IMR-90 (cell line): ENCODE results near the gene MBOAT1. TPM values are rescaled to one million over a fixed set of nuclear protein-coding genes. Genes with fewer than 3 reads are reported as not detected.

ENCODE experiments used
- ATAC-seq: fragments of 200-7000 bp; cut with Tn5 transposase; 2 replicates; pipeline ENCODE4 v1.9.1; 2020; ENCODE audit warnings: low read depth, mild to moderate bottlenecking, moderate library complexity
- BruUV-seq: library from RNA; stranded (reverse); fragments of 400-500 nt; replicated peaks from 2 replicates; lab custom pipeline; 2021; lab: Mats Ljungman, UMichigan
- CTCF ChIA-PET: fragments of 300-600 bp; formaldehyde crosslinking; extraction: SDS; loops from one replicate; lab custom pipeline; 2021; ENCODE audit warnings: antibody characterized with exemption; lab: Yijun Ruan, JAX
- POLR2A ChIA-PET: fragments of 300-600 bp; sonication (Branson Sonifier 250); formaldehyde crosslinking; loops from one replicate; lab custom pipeline; 2022; ENCODE audit warnings: antibody characterized with exemption; ENCODE audit not compliant: unreplicated experiment; lab: Charles Lee
- DNase-seq: peaks from one replicate; pipeline ENCODE4 v3.0.0; 2013
- H2AFZ ChIP-seq: replicated peaks from 2 replicates; pipeline ENCODE3; 2013; ENCODE audit warnings: low read length, mild to moderate bottlenecking; ENCODE audit not compliant: poor library complexity
- H2AK5ac ChIP-seq: 2 replicates; pipeline ENCODE4 v1.6.1; 2013; ENCODE audit warnings: low read depth, low read length, inconsistent platforms
- H2AK9ac ChIP-seq: replicated peaks from 2 replicates; pipeline ENCODE3; 2013; ENCODE audit warnings: mild to moderate bottlenecking, low read depth, low read length, moderate library complexity; ENCODE audit not compliant: poor library complexity
- H2BK120ac ChIP-seq: 2 replicates; pipeline ENCODE4 v1.6.1; 2013; ENCODE audit warnings: low read depth, low read length, inconsistent platforms
- H2BK15ac ChIP-seq: 3 replicates; pipeline ENCODE4 v1.6.1; 2013; ENCODE audit warnings: low read depth, low read length, inconsistent platforms
- H2BK20ac ChIP-seq: 2 replicates; pipeline ENCODE4 v1.6.1; 2013; ENCODE audit warnings: low read depth, mild to moderate bottlenecking, inconsistent platforms, low read length, moderate library complexity
- H2BK5ac ChIP-seq: 2 replicates; pipeline ENCODE4 v1.6.1; 2013; ENCODE audit warnings: mild to moderate bottlenecking, low read depth, low read length, inconsistent platforms; ENCODE audit not compliant: poor library complexity, severe bottlenecking
- H3K14ac ChIP-seq: replicated peaks from 2 replicates; pipeline ENCODE4 v1.6.1; 2013; ENCODE audit warnings: low read depth, low read length, inconsistent platforms
- H3K18ac ChIP-seq: 2 replicates; pipeline ENCODE4 v1.6.1; 2013; ENCODE audit warnings: low read depth, low read length, control low read depth
- H3K23ac ChIP-seq: 2 replicates; pipeline ENCODE4 v1.6.1; 2013; ENCODE audit warnings: low read depth, low read length, inconsistent platforms
- H3K27ac ChIP-seq: 2 replicates; pipeline ENCODE4 v1.5.1; 2013; ENCODE audit warnings: mild to moderate bottlenecking, control low read depth, low read length; ENCODE audit not compliant: insufficient read depth
- H3K27me3 ChIP-seq: 2 replicates; pipeline ENCODE4 v1.6.1; 2013; ENCODE audit warnings: low read length; ENCODE audit not compliant: control insufficient read depth, insufficient read depth
- H3K36me3 ChIP-seq: 2 replicates; pipeline ENCODE4 v1.6.1; 2013; ENCODE audit warnings: low read length, mixed read lengths; ENCODE audit not compliant: control insufficient read depth, insufficient read depth
- H3K4ac ChIP-seq: 2 replicates; pipeline ENCODE4 v1.6.1; 2013; ENCODE audit warnings: low read depth, low read length, inconsistent platforms
- H3K4me1 ChIP-seq: 2 replicates; pipeline ENCODE4 v1.6.1; 2013; ENCODE audit warnings: low read length, mixed read lengths; ENCODE audit not compliant: control insufficient read depth, insufficient read depth
- H3K4me2 ChIP-seq: 2 replicates; pipeline ENCODE4 v1.6.1; 2013; ENCODE audit warnings: low read depth, mild to moderate bottlenecking, control low read depth, low read length, moderate library complexity
- H3K4me3 ChIP-seq: 2 replicates; pipeline ENCODE4 v1.5.1; 2013; ENCODE audit warnings: low read depth, mild to moderate bottlenecking, control low read depth, low read length, moderate library complexity; ENCODE audit not compliant: insufficient read depth
- H3K56ac ChIP-seq: 2 replicates; pipeline ENCODE4 v1.6.1; 2013; ENCODE audit warnings: low read length, inconsistent platforms; ENCODE audit not compliant: insufficient read depth; ENCODE audit errors: extremely low read depth
- H3K79me1 ChIP-seq, 2 experiments: 2 replicates each; pipeline ENCODE4 v1.6.1; 2013; ENCODE audit warnings: low read length in 2 of 2, inconsistent platforms in 1 of 2, low read depth in 1 of 2
- H3K9ac ChIP-seq: 2 replicates; pipeline ENCODE4 v1.6.1; 2013; ENCODE audit warnings: low read depth, low read length, control low read depth
- H3K9me1 ChIP-seq: 2 replicates; pipeline ENCODE4 v1.6.1; 2013; ENCODE audit warnings: low read length, inconsistent platforms; ENCODE audit not compliant: insufficient read depth
- H3K9me3 ChIP-seq: 2 replicates; pipeline ENCODE4 v1.6.1; 2013; ENCODE audit warnings: low read length; ENCODE audit not compliant: control insufficient read depth, insufficient read depth
- H4K20me1 ChIP-seq: 2 replicates; pipeline ENCODE4 v1.6.1; 2013; ENCODE audit warnings: low read length, inconsistent platforms; ENCODE audit not compliant: insufficient read depth
- H4K5ac ChIP-seq: 2 replicates; pipeline ENCODE4 v1.6.1; 2013; ENCODE audit warnings: mild to moderate bottlenecking, low read depth, low read length, control low read depth
- H4K8ac ChIP-seq, 2 experiments: 2 replicates each; pipeline ENCODE4 v1.6.1; 2013; ENCODE audit warnings: low read depth in 2 of 2, low read length in 2 of 2, control low read depth in 1 of 2, inconsistent platforms in 1 of 2
- H4K91ac ChIP-seq: 2 replicates; pipeline ENCODE4 v1.6.1; 2013; ENCODE audit warnings: low read depth, low read length, inconsistent platforms; ENCODE audit not compliant: insufficient read depth
- RAD21 ChIP-seq: IDR thresholded peaks from 2 replicates; pipeline ENCODE4 v1.6.1; 2012; ENCODE audit warnings: low read length, improper control_type of control experiment
- SMC3 ChIP-seq: fragments of 150-350 bp; IDR thresholded peaks from 2 replicates; pipeline ENCODE4 v1.6.1; 2016; ENCODE audit warnings: low read depth, mild to moderate bottlenecking, antibody characterized with exemption, low read length, moderate library complexity
- dilution Hi-C: fragments of 300-500 bp; cut with HindIII; formaldehyde crosslinking; loops from one replicate; pipeline ENCODE4 v1.14.3; 2018; ENCODE audit warnings: low sequenced_read_pairs; ENCODE audit not compliant: unreplicated experiment
- in situ Hi-C: fragments of 300-500 bp; cut with MboI; formaldehyde crosslinking; loops from 3 replicates; pipeline ENCODE4 v1.14.3; 2019; ENCODE audit warnings: low sequenced_read_pairs, inconsistent platforms, mixed read lengths
- intact Hi-C: fragments of 100-400 bp; cut with micrococcal nuclease; formaldehyde crosslinking; loops from 2 replicates; pipeline ENCODE4 v1.10.0; 2022
- polyA plus RNA-seq, 3 experiments: library from polyadenylated mRNA; depleted of rRNA; stranded (reverse); fragments of >200 nt; gene quantifications; 2 replicates each; pipeline ENCODE4 v1.2.3, GENCODE V29; 2012; ENCODE audit warnings: low replicate concordance in 1 of 3
- total RNA-seq: library from RNA; depleted of rRNA; stranded (reverse); fragments of >200 nt; gene quantifications from 2 replicates; pipeline ENCODE4 v1.2.3, GENCODE V29; 2012

Gene MBOAT1
- total and polyA plus RNA-seq, 2 of the 4 experiments (the other 2 are of a cell fraction) = 1.6 to 4.7 TPM

DNA sequence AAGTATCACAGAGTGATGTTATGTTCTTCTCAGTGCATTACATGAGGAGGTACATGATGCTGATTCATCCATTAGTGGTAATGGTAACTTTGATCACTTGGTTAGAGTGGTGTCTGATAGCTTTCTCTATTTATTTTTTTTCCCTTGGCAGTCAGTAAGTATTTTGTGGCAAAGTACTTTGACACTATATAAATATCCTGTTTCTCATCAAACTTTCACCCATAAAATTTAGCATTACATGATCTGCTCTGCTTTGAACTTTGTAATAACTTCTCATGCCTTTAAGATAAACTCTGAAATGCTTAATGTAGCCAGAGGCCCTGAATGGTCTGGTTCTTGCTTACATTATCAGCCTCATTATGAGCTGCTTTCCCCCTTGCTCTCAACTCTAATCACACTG, 127.9 kb downstream of the MBOAT1 start:
- Histone ChIP-seq H3K14ac (no peak overlapping the region), H3K9me3 (no peaks in the 10 kb centered on the region), H4K91ac (no peak overlapping the region), H2AK5ac (no peak overlapping the region), H4K5ac (no peak overlapping the region), H4K8ac (no peak overlapping the region), H3K9ac (no peak overlapping the region), H2AK9ac (no peak overlapping the region), H3K4me1 (no peaks in the 10 kb centered on the region), H2BK20ac (no peak overlapping the region), H3K18ac (no peak overlapping the region), H2BK120ac (no peak overlapping the region), H3K27me3 (no peaks in the 10 kb centered on the region), H2BK5ac (no peak overlapping the region), H2BK15ac (no peak overlapping the region), H3K4ac (no peak overlapping the region), H3K36me3 (no peaks in the 10 kb centered on the region), H4K20me1 (no peaks in the 10 kb centered on the region), H3K4me2 (no peak overlapping the region), H2AFZ (no peak overlapping the region), H3K27ac (no peak overlapping the region), H3K56ac (no peak overlapping the region), H3K4me3 (no peak overlapping the region), H3K9me1 (no peaks in the 10 kb centered on the region), H3K79me1 (no peaks in the 10 kb centered on the region), H3K23ac (no peak overlapping the region)
- intact Hi-C loops (no loop called here), in situ Hi-C loops (no loop called here), dilution Hi-C loops (no loop called here)
- TF ChIP-seq RAD21 (no peak), SMC3 (no peak)
- DNase-seq (no peak), ATAC-seq (no peak)
- ChIA-PET POLR2A (no interaction called here), CTCF (no interaction called here)
- no TSS peak for BruUV-seq
